ENCODE results near the gene RNF126.

The RNF126 gene

GRCh38 chr19:618247-618619 is 44.8 kb downstream of the RNF126 start:
- H3K4me1 ChIP-seq (ENCODE audit: insufficient read depth, low read length), result no peaks in the 10 kb centered on the region
- no peaks in the 10 kb centered on the region for H3K9me3 ChIP-seq (ENCODE audit: insufficient read depth, low read depth, low read length)
- H3K9ac ChIP-seq (ENCODE audit: low read depth, low read length), result no peak overlapping the region
- H3K4me3 ChIP-seq (ENCODE audit: low read length), result no peak overlapping the region
- H3K27ac ChIP-seq (ENCODE audit: low read length), result no peak overlapping the region
- peaks cover 6% of the 10 kb centered on the region for H3K27me3 ChIP-seq (ENCODE audit: insufficient read depth, low read length)
- peaks cover 20% of the 10 kb centered on the region for H3K36me3 ChIP-seq (ENCODE audit: insufficient read depth, low read depth, low read length)

- H3K27ac ChIP-seq (ENCODE audit: low read length), result no peak overlapping the region
- peaks cover 6% of the 10 kb centered on the region for H3K27me3 ChIP-seq (ENCODE audit: insufficient read depth, low read length)
- no peak overlapping the region for H3K4me3 ChIP-seq (ENCODE audit: low read length)
- no peaks in the 10 kb centered on the region for H3K4me1 ChIP-seq (ENCODE audit: insufficient read depth, low read length)
- peaks cover 20% of the 10 kb centered on the region for H3K36me3 ChIP-seq (ENCODE audit: insufficient read depth, low read depth, low read length)
- no peak overlapping the region for H3K9ac ChIP-seq (ENCODE audit: low read depth, low read length)
- no peaks in the 10 kb centered on the region for H3K9me3 ChIP-seq (ENCODE audit: insufficient read depth, low read depth, low read length)
These were observed 45.3 kb downstream of the RNF126 start for GRCh38 chr19:617551-618246.

- Histone ChIP-seq H3K9me3 (ENCODE audit: insufficient read depth, low read depth, low read length) (no peaks in the 10 kb centered on the region), H3K27ac (ENCODE audit: low read length) (no peak overlapping the region), H3K4me3 (ENCODE audit: low read length) (no peak overlapping the region), H3K9ac (ENCODE audit: low read depth, low read length) (no peak overlapping the region), H3K36me3 (ENCODE audit: insufficient read depth, low read depth, low read length) (peaks cover 17% of the 10 kb centered on the region), H3K4me1 (ENCODE audit: insufficient read depth, low read length) (no peaks in the 10 kb centered on the region), H3K27me3 (ENCODE audit: insufficient read depth, low read length) (peaks cover 6% of the 10 kb centered on the region)
These were observed 46.1 kb downstream of the RNF126 start for GRCh38 chr19:616747-617526.

- no peak overlapping the region for H3K27ac ChIP-seq (ENCODE audit: low read length)
- H3K9me3 ChIP-seq (ENCODE audit: insufficient read depth, low read depth, low read length), result no peaks in the 10 kb centered on the region
- no peak overlapping the region for H3K9ac ChIP-seq (ENCODE audit: low read depth, low read length)
- no peak overlapping the region for H3K4me3 ChIP-seq (ENCODE audit: low read length)
- H3K4me1 ChIP-seq (ENCODE audit: insufficient read depth, low read length), result no peaks in the 10 kb centered on the region
- H3K36me3 ChIP-seq (ENCODE audit: insufficient read depth, low read depth, low read length), result peaks cover 13% of the 10 kb centered on the region
- peaks cover 6% of the 10 kb centered on the region for H3K27me3 ChIP-seq (ENCODE audit: insufficient read depth, low read length)
These were observed 46.8 kb downstream of the RNF126 start for GRCh38 chr19:616062-616700.

GRCh38 chr19:615619-616018 is 47.4 kb downstream of the RNF126 start:
- H3K4me3 ChIP-seq (ENCODE audit: low read length), result no peak overlapping the region
- no peaks in the 10 kb centered on the region for H3K9me3 ChIP-seq (ENCODE audit: insufficient read depth, low read depth, low read length)
- no peak overlapping the region for H3K27ac ChIP-seq (ENCODE audit: low read length)
- H3K4me1 ChIP-seq (ENCODE audit: insufficient read depth, low read length), result no peaks in the 10 kb centered on the region
- H3K27me3 ChIP-seq (ENCODE audit: insufficient read depth, low read length), result peaks cover 6% of the 10 kb centered on the region
- H3K9ac ChIP-seq (ENCODE audit: low read depth, low read length), result no peak overlapping the region
- H3K36me3 ChIP-seq (ENCODE audit: insufficient read depth, low read depth, low read length), result peaks cover 13% of the 10 kb centered on the region

- H3K9ac ChIP-seq (ENCODE audit: low read depth, low read length), result no peak overlapping the region
These were observed 49.1 kb downstream of the RNF126 start for GRCh38 chr19:613732-614567.

GRCh38 chr19:612941-613340 is 50.1 kb downstream of the RNF126 start:
- H3K27ac ChIP-seq (ENCODE audit: low read length), result no peak overlapping the region
- H3K4me1 ChIP-seq (ENCODE audit: insufficient read depth, low read length), result no peaks in the 10 kb centered on the region
- H3K9ac ChIP-seq (ENCODE audit: low read depth, low read length), result no peak overlapping the region
- H3K9me3 ChIP-seq (ENCODE audit: insufficient read depth, low read depth, low read length), result no peaks in the 10 kb centered on the region
- peaks cover 6% of the 10 kb centered on the region for H3K27me3 ChIP-seq (ENCODE audit: insufficient read depth, low read length)
- H3K36me3 ChIP-seq (ENCODE audit: insufficient read depth, low read depth, low read length), result no peaks in the 10 kb centered on the region
- no peak overlapping the region for H3K4me3 ChIP-seq (ENCODE audit: low read length)

More at GRCh38 chr19:613732-614567, 49.1 kb downstream of the RNF126 start:
- Histone ChIP-seq H3K4me1 (ENCODE audit: insufficient read depth, low read length) (no peaks in the 10 kb centered on the region), H3K27me3 (ENCODE audit: insufficient read depth, low read length) (peaks cover 6% of the 10 kb centered on the region), H3K9me3 (ENCODE audit: insufficient read depth, low read depth, low read length) (no peaks in the 10 kb centered on the region), H3K27ac (ENCODE audit: low read length) (no peak overlapping the region), H3K36me3 (ENCODE audit: insufficient read depth, low read depth, low read length) (peaks cover 3% of the 10 kb centered on the region), H3K4me3 (ENCODE audit: low read length) (no peak overlapping the region)

GRCh38 chr19:611481-611868 is 51.5 kb downstream of the RNF126 start:
- no peaks in the 10 kb centered on the region for H3K4me1 ChIP-seq (ENCODE audit: insufficient read depth, low read length)

GRCh38 chr19:610801-611480 is 52.1 kb downstream of the RNF126 start:
- no peak overlapping the region for H3K9ac ChIP-seq (ENCODE audit: low read depth, low read length)
- H3K4me3 ChIP-seq (ENCODE audit: low read length), result no peak overlapping the region
- H3K27me3 ChIP-seq (ENCODE audit: insufficient read depth, low read length), result peaks cover 6% of the 10 kb centered on the region

More at GRCh38 chr19:611481-611868, 51.5 kb downstream of the RNF126 start:
- no peak overlapping the region for H3K27ac ChIP-seq (ENCODE audit: low read length)
- H3K4me3 ChIP-seq (ENCODE audit: low read length), result no peak overlapping the region
- H3K9me3 ChIP-seq (ENCODE audit: insufficient read depth, low read depth, low read length), result no peaks in the 10 kb centered on the region
- peaks cover 6% of the 10 kb centered on the region for H3K27me3 ChIP-seq (ENCODE audit: insufficient read depth, low read length)
- no peaks in the 10 kb centered on the region for H3K36me3 ChIP-seq (ENCODE audit: insufficient read depth, low read depth, low read length)
- H3K9ac ChIP-seq (ENCODE audit: low read depth, low read length), result no peak overlapping the region

GRCh38 chr19:610071-610800 is 52.8 kb downstream of the RNF126 start:
- H3K9ac ChIP-seq (ENCODE audit: low read depth, low read length), result no peak overlapping the region

More at GRCh38 chr19:610801-611480, 52.1 kb downstream of the RNF126 start:
- H3K4me1 ChIP-seq (ENCODE audit: insufficient read depth, low read length), result no peaks in the 10 kb centered on the region
- no peaks in the 10 kb centered on the region for H3K36me3 ChIP-seq (ENCODE audit: insufficient read depth, low read depth, low read length)
- no peaks in the 10 kb centered on the region for H3K9me3 ChIP-seq (ENCODE audit: insufficient read depth, low read depth, low read length)
- H3K27ac ChIP-seq (ENCODE audit: low read length), result no peak overlapping the region

More at GRCh38 chr19:610071-610800, 52.8 kb downstream of the RNF126 start:
- Histone ChIP-seq H3K36me3 (ENCODE audit: insufficient read depth, low read depth, low read length) (no peaks in the 10 kb centered on the region), H3K4me3 (ENCODE audit: low read length) (no peak overlapping the region), H3K9me3 (ENCODE audit: insufficient read depth, low read depth, low read length) (no peaks in the 10 kb centered on the region), H3K4me1 (ENCODE audit: insufficient read depth, low read length) (no peaks in the 10 kb centered on the region), H3K27ac (ENCODE audit: low read length) (no peak overlapping the region), H3K27me3 (ENCODE audit: insufficient read depth, low read length) (peaks cover 1% of the 10 kb centered on the region; the same call in 1 of the 2 replicates)

All from iPS-20b (cell line).